ENCODE measurements around the gene HVCN1. TPM values are rescaled to one million over a fixed set of nuclear protein-coding genes. Genes with fewer than 3 reads are reported as not detected.

The HVCN1 gene
- total and polyA plus RNA-seq, 2 of the 13 experiments (the other 11 are each of a cell fraction or from before 2014, with no cell fraction given), result 0.49 to 1.3 TPM

DNA sequence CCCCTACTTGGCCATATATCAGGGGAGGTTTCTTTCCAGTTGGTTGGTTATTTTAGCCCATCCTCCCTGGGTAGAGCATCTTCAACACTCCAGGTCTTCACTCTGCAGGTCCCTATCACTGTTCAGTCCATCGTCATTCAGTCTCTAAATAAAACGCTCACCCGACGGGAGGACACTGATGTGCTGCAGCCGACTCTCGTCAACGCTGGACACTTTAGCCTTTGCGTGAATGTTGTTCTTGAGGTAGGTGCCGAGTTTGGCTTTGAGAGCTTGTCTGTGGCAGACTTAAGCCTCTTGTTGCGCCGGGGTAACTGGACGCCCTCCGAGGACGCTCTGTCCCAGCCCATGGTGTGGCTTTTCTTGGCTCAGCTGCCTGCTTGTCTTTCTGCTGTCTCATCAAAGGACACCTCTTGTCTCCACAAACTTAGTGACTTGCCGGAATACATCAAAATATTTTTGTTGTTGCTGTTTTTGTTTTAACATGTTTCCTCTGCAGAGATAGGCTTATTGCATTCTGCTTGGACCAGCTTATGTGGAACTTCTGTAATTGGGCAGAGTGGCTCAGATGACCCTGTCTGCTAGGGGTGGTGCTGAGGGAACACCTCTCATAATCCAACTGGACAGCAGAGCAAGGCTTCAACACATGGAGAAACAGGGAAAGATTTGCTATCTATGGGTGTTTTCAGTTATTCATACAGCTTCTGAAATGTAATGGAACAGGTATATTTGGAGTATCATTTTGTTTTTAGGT is 48.5 kb downstream of the HVCN1 start (continued):
- TF ChIP-seq ZNF574 (CRISPR knock-in tag; IDR thresholded peaks at IDR 0.05) (no peak), IKZF5 (CRISPR knock-in tag; IDR thresholded peaks at IDR 0.05) (no peak), ZNF768 (CRISPR knock-in tag; IDR thresholded peaks at IDR 0.05) (no peak), TOPORS (CRISPR knock-in tag; IDR thresholded peaks at IDR 0.05) (no peak), ATF6 (CRISPR knock-in tag; conservative IDR thresholded peaks at IDR 0.05) (no peak)
- TF ChIP-seq, protein P1, sequence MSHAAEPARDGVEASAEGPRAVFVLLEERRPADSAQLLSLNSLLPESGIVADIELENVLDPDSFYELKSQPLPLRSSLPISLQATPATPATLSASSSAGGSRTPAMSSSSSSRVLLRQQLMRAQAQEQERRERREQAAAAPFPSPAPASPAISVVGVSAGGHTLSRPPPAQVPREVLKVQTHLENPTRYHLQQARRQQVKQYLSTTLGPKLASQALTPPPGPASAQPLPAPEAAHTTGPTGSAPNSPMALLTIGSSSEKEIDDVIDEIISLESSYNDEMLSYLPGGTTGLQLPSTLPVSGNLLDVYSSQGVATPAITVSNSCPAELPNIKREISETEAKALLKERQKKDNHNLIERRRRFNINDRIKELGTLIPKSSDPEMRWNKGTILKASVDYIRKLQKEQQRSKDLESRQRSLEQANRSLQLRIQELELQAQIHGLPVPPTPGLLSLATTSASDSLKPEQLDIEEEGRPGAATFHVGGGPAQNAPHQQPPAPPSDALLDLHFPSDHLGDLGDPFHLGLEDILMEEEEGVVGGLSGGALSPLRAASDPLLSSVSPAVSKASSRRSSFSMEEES (CRISPR knock-in tag; IDR thresholded peaks at IDR 0.05), result no peak
